ENCODE data around the gene KIF1B.
"Not testable (repeated sequence)": the region's sequence is repeated elsewhere in the genome, so short reads cannot be mapped to it uniquely, and the experiment has no call there.

The KIF1B gene

GRCh38 chr1:10424651-10425050, 214.3 kb downstream of the KIF1B start:
- TF ChIP-seq, protein P1, sequence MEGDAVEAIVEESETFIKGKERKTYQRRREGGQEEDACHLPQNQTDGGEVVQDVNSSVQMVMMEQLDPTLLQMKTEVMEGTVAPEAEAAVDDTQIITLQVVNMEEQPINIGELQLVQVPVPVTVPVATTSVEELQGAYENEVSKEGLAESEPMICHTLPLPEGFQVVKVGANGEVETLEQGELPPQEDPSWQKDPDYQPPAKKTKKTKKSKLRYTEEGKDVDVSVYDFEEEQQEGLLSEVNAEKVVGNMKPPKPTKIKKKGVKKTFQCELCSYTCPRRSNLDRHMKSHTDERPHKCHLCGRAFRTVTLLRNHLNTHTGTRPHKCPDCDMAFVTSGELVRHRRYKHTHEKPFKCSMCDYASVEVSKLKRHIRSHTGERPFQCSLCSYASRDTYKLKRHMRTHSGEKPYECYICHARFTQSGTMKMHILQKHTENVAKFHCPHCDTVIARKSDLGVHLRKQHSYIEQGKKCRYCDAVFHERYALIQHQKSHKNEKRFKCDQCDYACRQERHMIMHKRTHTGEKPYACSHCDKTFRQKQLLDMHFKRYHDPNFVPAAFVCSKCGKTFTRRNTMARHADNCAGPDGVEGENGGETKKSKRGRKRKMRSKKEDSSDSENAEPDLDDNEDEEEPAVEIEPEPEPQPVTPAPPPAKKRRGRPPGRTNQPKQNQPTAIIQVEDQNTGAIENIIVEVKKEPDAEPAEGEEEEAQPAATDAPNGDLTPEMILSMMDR (conservative IDR thresholded peaks at IDR 0.05) = no peak
- H3K27ac ChIP-seq = no peak overlapping the region

DNA sequence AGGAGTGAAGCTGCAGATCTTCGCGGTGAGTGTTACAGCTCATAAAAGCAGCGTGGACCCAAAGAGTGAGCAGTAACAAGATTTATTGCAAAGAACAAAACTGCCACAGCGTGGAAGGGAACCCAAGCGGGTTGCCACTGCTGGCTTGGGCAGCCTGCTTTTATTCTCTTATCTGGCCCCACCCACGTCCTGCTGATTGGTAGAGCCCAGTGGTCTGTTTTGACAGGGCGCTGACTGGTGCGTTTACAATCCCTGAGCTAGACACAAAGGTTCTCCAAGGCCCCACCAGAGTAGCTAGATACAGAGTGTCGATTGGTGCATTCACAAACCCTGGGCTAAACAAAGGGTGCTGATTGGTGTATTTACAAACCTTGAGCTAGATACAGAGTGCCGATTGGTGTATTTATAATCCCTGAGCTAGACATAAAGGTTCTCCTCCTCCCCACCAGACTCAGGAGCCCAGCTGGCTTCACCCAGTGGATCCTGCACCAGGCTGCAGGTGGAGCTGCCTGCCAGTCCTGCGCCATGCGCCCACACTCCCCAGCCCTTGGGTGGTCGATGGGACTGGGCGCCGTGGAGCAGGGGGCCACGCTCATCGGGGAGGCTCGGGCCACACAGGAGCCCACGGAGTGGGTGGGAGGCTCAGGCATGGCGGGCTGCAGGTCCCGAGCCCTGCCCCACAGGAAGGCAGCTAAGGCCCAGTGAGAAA, 215.6 kb downstream of the KIF1B start:
- not testable (repeated sequence) for H3K27ac ChIP-seq

GRCh38 chr1:10426535-10426848, 216.1 kb downstream of the KIF1B start:
- not testable (repeated sequence) for H3K27ac ChIP-seq

GRCh38 chr1:10428984-10429383, 218.6 kb downstream of the KIF1B start:
- H3K27ac ChIP-seq = no peak overlapping the region
- TF ChIP-seq, protein P1 (conservative IDR thresholded peaks at IDR 0.05) = no peak

- H3K27ac ChIP-seq = peak overlapping the region; percentile 66
Measured at GRCh38 chr1:10429868-10430215, 219.5 kb downstream of the KIF1B start.

DNA sequence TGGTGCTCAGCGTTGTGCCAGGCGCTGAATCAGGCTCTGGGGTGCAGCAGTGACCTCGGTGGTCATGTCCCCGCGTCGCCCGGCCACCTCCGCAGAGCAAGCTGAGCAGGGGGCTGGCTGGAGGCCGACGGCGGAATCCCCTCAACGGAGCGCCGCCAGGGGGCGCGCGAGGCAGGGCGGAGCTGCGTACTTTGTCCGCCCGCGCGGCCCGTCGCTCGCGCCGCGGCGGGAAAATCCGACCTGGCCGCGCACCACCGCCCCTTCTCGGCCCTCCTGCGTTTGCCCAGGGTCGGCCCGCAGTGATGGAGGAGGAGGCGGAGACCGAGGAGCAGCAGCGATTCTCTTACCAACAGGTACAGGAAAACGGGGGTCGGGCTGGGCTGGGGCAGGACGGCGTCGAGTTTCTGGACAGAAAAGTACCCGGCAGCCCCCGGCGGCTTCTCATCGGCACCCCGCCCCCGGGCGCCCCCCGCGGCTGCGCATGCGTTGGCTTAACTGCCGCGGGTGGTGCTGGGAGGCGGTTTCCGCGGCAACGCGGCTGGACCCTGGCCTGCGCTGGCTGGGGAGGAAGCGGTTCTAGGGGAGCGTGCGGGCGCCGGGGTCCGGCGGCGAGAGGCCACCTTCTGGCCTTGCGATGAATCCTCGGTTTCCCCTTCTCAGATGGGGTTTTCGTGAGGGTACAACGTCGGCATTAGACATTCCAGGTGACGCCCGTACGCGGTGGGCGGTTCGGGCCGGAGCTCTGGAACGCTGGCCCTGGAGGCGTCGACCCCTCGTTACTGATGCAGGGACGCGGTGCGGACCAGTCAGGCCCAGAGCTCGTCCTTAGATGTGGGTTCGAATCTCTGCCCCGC, 220.1 kb downstream of the KIF1B start, which contains the start of gene CENPS:
Gene CENPS (plus strand): TSS at position 218 of the 854 bp plus-strand sequence. CDS start 85 bp downstream, at position 303.
- peak within 1 kb of the TSS; percentile 66 for H3K27ac ChIP-seq
- TF ChIP-seq, protein P1 (conservative IDR thresholded peaks at IDR 0.05) = peak; percentile 95

More at GRCh38 chr1:10429868-10430215, 219.5 kb downstream of the KIF1B start:
- TF ChIP-seq, protein P1 (conservative IDR thresholded peaks at IDR 0.05) = no peak
